ENCODE data around the gene KDM2A. TPM values are rescaled to one million over a fixed set of nuclear protein-coding genes. Genes with fewer than 3 reads are reported as not detected.

Gene KDM2A
- total RNA-seq, 1 donor from 2014 or later, result 77.3 TPM

DNA sequence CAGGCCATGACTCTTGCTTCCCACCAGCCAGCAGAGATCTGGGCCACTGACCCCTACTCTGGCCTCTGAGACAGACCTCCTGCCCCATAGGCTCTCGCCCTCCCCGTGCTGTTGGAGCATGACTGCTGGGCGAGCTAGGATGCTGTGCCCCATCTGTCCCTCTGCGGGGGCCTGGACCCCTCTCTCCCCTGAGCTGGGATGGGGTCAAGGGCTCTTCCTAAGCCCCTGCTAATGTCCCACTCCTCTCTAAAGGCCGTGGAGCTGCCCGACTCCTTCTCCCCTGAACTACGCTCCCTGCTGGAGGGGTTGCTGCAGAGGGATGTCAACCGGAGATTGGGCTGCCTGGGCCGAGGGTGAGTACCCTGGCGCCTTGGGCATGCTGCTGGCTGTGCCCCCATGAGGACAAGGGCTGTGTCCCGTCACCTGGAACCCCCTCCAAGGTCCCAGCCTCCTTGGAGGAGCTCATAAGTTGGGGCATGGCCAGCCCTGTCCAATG lies 163.9 kb downstream of the KDM2A start:
- no peak for DNase-seq (ENCODE audit: low spot score)

DNA sequence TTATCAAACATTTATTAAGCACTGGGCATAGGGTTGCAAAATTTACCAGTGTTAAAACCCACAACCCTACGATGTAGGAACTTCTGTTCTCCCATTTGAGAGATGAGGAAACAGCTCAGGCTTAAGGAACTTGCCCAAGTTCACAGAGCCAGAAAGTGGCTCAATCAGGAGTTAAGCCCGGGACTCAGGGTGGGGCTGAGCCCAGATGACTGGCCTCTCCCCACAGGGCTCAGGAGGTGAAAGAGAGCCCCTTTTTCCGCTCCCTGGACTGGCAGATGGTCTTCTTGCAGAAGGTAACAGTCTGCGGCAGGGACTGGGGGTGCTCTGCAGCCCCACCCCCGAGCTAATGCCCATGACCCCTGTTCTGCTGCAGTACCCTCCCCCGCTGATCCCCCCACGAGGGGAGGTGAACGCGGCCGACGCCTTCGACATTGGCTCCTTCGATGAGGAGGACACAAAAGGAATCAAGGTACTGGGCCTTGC lies 164.5 kb downstream of the KDM2A start:
- no peak for DNase-seq (ENCODE audit: low spot score)

DNA sequence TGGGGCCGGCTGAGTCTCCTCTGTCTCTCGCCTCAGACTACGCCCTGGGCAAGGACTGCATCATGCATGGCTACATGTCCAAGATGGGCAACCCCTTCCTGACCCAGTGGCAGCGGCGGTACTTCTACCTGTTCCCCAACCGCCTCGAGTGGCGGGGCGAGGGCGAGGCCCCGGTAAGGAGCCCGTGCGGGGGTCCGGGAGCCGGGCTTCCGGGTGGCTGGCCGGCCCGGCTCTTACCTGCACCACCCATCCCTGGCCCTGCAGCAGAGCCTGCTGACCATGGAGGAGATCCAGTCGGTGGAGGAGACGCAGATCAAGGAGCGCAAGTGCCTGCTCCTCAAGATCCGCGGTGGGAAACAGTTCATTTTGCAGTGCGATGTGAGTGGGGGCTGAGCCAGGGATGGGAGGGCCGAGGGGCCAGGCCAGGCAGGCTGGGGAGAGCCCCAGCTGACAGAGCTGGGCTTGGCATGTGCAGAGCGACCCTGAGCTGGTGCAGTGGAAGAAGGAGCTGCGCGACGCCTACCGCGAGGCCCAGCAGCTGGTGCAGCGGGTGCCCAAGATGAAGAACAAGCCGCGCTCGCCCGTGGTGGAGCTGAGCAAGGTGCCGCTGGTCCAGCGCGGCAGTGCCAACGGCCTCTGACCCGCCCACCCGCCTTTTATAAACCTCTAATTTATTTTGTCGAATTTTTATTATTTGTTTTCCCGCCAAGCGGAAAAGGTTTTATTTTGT lies 165.9 kb downstream of the KDM2A start:
- no peak for DNase-seq (ENCODE audit: low spot score)

DNA sequence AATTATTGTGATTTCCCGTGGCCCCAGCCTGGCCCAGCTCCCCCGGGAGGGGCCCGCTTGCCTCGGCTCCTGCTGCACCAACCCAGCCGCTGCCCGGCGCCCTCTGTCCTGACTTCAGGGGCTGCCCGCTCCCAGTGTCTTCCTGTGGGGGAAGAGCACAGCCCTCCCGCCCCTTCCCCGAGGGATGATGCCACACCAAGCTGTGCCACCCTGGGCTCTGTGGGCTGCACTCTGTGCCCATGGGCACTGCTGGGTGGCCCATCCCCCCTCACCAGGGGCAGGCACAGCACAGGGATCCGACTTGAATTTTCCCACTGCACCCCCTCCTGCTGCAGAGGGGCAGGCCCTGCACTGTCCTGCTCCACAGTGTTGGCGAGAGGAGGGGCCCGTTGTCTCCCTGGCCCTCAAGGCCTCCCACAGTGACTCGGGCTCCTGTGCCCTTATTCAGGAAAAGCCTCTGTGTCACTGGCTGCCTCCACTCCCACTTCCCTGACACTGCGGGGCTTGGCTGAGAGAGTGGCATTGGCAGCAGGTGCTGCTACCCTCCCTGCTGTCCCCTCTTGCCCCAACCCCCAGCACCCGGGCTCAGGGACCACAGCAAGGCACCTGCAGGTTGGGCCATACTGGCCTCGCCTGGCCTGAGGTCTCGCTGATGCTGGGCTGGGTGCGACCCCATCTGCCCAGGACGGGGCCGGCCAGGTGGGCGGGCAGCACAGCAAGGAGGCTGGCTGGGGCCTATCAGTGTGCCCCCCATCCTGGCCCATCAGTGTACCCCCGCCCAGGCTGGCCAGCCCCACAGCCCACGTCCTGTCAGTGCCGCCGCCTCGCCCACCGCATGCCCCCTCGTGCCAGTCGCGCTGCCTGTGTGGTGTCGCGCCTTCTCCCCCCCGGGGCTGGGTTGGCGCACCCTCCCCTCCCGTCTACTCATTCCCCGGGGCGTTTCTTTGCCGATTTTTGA lies 166.8 kb downstream of the KDM2A start:
- no peak for DNase-seq (ENCODE audit: low spot score)

DNA sequence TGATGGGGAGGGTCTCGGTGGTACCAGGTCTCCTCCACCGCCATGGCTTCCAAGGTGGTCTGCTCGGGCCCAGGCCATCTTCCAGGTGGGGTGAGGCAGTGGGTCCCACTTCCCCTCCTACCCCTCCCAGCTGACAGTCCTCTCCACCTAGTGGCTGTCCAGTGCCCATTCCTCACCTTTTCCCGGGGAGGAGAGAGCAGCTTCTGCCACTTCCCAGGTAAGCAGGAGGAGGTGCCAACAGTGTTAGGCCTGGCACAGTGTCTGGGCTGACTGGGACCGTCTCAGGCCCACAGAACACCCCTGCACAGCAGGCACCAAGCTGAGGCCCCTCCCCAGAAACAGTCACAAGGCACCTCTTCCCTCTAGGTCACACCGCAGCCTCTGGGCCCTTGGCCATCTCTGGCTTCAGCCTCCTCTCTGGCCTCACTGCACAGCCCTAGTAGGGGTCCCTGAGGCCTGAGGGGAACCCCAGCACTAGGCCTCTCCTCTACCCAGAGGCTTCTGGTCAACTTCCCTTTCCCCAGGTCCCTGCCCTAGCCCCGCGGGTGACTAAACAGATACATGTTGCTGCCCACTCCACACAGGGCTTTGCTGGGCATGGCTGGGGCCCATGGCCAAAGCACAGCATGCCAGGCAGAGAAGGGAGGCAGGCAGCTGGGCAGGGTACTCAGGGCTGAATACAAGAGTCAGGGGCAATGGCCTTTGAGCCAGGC lies 167.7 kb downstream of the KDM2A start:
- DNase-seq (ENCODE audit: low spot score), result no peak

DNA sequence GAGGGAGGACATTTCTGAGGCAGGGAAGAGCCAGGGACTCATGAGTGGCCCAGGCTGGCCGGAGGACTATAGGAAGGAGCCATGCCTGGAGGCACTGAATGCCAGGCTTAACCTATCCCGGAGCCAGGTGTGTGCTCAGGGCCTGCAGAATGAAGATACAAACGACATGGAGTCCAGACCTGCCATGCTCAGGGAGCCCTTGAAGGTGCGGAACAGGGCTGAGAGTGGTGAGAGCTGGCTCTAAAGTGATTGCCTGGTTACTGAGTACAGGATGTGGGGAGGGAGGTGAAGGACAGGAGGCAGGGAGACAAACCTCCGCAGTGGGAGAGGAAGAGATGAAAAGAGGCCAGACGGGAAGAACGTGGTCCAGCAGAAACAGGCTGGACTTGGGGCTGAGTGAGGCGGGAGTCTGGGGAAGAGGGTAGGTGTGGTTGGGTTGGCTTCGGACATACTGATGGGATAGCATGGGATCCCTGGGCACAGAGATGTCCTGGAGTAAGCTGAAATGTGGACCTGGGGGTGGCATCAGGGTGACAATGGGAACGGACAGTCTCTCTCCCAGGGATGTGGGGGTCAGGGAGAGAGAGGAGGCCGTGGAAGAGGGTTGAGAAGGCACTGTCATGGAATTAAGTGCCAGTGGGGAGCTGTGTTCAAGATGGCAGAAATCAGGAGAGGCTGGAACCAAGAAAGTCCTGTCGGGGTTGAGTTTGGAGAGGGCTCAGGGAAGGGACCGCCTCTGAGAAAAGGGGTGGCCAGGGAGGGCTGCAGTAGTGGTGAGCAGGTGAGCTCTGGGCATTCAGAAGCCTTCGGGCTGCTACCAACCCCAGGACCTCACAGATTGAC lies 168.5 kb downstream of the KDM2A start:
- DNase-seq (ENCODE audit: low spot score), result no peak

DNA sequence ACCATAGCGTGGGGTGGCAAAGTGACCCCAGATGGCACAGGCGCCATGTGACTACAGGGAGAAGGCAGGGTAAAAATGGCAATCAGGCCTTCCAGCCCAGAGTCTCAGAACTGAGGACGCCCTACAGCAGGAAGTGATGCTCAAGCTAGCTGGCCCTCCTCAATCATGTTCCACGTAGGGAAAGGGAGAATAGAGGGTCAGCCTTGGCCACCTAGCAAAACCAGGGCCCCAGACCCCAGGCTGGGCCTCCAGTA lies 169.1 kb downstream of the KDM2A start:
- DNase-seq (ENCODE audit: low spot score), result no peak

DNA sequence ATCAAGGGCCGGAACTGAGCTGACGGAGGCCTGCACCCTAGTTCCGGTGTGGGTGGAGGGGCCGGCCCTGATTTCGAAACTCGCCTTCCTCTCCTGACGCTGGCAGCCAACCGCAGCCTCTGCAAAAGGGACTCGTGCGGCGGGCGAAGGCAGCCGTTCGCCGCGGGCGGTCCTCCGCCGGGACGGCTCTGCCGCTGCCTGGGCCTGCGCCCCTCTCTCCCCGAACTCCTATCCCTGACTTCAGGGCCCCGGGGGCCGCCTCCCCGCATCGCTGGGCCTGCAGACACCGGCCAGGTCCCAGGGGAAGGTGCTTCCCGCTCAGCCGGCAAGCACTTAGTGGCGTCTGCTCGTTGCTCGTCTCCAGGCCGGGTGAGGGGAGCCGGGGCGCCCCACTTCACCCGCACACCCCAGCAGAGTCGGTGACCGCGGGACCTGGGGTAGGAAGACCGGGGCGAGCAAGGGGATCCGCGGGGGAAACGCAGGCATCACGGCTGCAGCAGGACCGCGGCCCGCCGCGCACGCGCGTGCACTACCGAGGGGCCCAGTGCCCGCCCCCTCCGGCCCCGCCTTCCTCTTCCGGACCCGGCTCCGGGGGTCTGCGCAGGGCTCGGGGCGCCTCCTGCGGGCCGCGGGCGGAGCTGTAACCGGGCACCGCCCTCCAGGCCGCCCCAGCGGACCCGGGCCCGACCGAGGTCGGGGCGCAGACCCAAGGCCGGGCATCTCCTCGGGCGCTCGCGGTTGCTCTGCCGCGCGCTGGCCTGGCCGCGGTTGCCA lies 169.6 kb downstream of the KDM2A start:
- DNase-seq (ENCODE audit: low spot score), result peak; percentile 97

DNA sequence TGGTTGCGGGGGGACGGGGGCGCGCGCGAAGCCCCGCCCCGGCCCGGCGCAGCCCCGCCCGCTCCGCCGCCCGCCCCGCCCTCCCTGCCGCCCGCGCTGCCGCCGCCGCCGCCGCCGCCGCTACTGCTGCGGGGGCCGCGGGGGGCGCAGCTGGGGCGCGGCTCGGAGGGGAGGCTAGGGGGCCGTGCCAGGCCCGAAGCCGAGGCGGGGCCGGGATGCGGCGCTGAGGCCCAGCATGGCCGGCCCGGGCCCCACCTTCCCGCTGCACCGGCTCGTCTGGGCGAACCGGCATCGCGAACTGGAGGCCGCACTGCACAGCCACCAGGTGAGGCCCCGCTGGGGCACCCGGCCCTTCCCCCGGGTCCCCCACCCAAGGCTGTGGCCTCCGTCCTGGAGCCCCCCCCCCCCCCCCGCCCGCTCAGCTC lies 170.2 kb downstream of the KDM2A start, which contains the start of gene ANKRD13D:
ANKRD13D (plus strand) TSS at position 78 of the 425 bp plus-strand sequence; CDS start at position 236, 158 bp downstream.
- no peak for DNase-seq (ENCODE audit: low spot score)

DNA sequence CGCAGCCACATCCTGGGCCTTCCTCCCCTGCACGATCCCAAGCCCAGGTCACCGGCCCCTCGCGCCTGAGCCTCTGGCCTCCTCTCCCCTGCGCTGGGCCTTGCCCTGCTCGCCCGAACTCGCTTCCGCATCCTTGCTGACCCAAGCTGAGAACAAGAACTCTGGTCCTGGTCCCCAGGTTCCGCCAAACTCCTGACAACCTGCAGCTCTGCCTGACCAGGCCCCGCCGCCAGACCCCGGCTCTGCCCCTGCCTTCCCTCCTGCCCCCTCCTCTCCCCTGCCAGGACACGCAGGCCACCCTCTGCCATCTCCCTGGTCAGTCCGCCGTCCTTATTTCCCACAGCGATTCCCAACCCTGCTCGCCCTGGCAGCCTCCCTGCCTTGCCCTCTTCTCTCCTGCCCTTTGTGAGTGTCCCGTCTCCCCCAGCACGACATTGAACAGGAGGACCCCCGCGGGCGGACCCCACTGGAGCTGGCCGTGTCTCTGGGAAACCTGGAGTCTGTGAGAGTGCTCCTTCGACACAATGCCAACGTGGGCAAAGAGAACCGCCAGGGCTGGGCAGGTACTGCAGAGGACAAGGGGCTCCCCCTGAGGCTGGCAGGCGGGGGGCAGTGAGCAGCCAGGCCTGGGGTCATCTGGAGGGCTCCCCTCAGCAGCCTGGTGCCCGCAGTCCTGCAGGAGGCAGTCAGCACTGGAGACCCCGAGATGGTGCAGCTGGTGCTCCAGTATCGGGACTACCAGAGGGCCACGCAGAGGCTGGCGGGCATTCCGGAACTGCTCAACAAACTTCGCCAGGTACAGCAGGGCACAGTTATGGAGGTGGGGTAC lies 170.8 kb downstream of the KDM2A start:
- no peak for DNase-seq (ENCODE audit: low spot score)

DNA sequence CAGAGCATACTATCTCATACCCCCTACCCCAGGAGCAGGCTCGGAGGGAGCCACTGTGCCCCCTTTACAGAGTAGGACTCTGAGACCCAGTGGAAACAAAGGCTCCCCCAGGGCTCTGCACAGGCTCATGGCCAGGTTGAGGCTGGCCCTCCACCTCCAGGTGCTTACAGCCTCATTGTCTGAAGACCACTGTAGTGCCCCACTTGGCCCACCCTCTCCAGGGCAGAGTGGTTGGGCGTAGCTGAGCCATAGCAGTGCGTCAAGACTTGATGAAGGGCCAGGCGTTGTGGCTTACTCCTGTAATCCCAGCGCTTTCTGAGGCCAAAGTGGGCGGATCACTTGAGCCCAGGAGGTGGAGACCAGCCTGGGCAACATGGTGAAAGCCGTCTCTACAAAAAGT lies 171.7 kb downstream of the KDM2A start:
- no peak for DNase-seq (ENCODE audit: low spot score)

DNA sequence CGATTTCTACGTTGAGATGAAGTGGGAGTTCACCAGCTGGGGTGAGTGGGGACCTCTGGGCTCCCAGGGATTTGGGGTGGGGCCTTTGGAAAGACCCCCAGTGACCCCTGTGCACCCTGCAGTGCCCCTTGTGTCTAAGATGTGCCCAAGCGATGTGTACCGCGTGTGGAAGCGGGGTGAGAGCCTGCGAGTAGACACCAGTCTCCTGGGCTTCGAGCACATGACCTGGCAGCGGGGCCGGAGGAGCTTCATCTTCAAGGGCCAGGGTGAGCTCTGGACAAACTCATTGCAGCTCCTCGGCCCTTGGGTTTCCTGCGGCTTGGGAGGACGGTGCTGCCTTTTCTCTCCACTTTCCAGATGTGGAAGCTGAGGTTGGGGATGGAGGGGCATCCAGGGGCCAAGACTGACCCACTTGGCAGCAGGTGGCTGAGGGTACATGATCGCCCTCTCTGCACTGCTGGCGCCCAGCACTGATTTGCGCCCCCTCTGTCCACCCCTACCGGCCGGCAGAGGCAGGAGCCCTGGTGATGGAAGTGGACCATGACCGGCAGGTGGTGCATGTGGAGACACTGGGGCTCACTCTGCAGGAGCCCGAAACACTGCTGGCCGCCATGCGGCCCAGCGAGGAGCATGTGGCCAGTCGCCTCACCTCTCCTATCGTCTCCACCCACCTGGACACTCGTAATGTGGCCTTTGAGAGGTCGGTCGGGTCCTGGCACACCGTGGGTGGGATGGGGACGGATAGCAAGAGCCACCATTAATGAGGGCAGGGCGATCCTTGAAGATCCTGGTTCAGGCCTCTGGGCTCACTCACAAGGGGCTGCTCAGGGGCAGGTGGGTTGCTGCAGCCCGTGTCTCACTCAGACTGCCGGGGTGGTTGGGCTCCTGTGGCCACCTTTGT lies 172.7 kb downstream of the KDM2A start:
- no peak for DNase-seq (ENCODE audit: low spot score)

DNA sequence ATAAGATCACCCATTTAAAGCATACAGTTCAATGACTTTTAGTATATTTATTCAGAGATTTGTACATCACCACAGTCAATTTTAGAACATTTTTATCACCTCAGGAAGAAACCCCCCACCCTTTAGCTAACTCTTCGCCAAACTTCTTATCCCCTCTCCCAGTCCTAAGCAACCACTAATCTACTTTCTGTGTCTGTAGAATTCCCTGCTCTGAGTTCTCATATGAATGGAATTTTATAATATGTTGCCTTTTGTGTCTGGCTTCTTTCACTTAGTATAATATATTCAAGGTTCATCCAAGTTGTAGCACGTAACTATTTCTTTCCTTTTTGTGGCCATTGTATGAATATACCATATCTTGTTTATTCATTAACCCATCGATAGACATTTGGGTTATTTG lies 173.6 kb downstream of the KDM2A start:
- no peak for DNase-seq (ENCODE audit: low spot score)

DNA sequence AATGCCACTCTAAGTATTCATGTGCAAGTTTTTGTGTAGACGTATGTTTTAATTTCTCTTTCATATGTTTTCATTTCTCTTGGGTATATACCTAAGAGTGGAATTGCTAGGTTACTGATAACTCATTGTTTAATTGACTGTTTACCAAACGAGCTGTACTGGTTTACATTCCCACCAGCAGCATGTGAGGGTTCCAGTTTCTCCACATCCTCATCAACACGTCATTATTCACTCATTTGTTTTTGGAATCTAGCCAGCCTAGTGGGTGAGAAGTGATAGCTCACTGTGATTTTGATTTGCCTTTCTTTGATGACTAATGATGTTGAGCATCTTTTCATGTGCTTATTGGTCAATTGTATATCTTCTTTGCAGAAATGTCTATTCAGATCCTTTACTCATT lies 174.0 kb downstream of the KDM2A start:
- no peak for DNase-seq (ENCODE audit: low spot score)

DNA sequence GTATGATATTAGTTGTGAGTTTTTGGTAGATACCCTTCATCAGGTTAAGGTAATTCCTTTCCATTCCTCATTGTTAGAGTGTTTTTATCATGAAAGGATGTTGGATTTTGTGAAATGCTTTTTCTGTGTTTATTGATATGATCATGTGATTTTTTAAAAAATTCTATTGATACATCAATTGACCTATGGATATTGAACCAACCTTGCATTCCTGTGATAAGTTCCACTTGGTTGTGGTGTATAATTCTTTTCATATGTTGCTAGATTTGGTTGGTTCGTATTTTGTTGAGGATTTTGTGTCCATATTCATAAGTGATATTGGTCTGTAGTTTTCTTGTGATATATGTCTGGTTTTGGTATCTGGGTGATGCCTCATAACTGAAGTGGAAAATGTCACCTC lies 176.8 kb downstream of the KDM2A start:
- DNase-seq (ENCODE audit: low spot score), result no peak

DNA sequence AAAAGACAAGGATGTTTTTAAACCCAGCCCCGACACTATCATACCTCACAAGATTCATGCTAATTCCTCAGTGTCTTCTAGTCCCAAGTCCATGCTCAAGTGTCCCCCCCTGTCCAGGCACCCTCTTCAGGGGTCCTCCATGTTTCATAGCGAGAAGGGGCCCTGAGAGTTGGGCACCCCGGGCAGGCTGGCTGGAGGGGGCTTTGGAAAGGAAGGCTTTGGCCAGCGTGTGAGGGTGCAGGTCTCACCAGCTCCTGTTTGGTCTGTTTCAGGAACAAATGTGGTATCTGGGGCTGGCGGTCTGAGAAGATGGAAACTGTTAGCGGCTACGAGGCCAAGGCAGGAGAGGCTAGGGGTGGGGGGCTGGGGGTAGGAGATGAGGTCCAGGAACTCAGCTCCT lies 179.7 kb downstream of the KDM2A start:
- no peak for DNase-seq (ENCODE audit: low spot score)

DNA sequence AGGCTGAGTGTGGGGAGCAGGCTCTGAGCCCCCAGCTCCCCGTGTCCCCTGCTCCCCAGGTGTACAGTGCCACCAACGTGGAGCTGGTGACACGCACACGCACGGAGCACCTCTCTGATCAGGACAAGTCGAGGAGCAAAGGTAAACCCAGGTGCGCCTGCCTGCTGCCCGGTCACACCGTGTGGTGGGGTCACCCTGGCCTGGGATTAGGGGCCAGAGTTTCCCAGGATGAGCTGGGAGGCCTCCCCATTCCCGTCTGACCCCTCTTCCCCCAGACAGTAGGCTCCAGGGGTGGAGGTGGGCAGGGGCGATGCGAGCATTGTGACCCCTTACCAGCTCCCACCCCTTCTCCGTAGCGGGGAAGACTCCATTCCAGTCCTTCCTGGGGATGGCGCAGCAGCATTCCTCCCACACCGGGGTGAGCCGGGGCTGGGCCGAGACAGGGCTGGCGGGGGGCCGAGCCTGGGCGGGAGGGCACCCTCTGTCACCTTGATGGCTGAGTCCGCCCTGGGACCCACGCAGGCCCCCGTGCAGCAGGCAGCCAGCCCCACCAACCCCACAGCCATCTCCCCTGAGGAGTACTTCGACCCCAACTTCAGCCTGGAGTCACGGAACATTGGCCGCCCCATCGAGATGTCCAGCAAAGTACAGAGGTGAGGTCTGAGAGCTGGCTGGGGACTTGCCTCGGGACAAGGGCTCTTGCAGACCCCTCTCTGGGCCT lies 180.6 kb downstream of the KDM2A start:
- no peak for DNase-seq (ENCODE audit: low spot score)

Data from mesenteric fat pad (tissue), 1 donor.